Neuronal stem cell (in vitro differentiated cells): Measurements from ENCODE around the gene TRO. TPM values are rescaled to one million over a fixed set of nuclear protein-coding genes. Genes with fewer than 3 reads are reported as not detected.

Experiments used
- DNase-seq: peaks from one replicate; pipeline ENCODE4 v3.0.0-alpha.2; 2013; ENCODE audit warnings: low spot score
- H2AFZ ChIP-seq: one replicate; pipeline ENCODE4 v1.6.1; 2013; ENCODE audit warnings: mild to moderate bottlenecking, low read length, inconsistent platforms
- H2AK5ac ChIP-seq: 2 replicates; pipeline ENCODE4 v1.6.1; 2013; ENCODE audit warnings: low read depth, mild to moderate bottlenecking, inconsistent platforms, low read length, moderate library complexity, mixed read lengths
- H2BK120ac ChIP-seq: 2 replicates; pipeline ENCODE4 v1.6.1; 2013; ENCODE audit warnings: low read depth, mild to moderate bottlenecking, inconsistent platforms, low read length, moderate library complexity, mixed read lengths
- H2BK12ac ChIP-seq: one replicate; pipeline ENCODE4 v1.6.1; 2013; ENCODE audit warnings: low read length, inconsistent platforms
- H2BK15ac ChIP-seq: 2 replicates; pipeline ENCODE4 v1.6.1; 2013; ENCODE audit warnings: mild to moderate bottlenecking, low read length, inconsistent platforms, mixed read lengths
- H2BK5ac ChIP-seq: one replicate; pipeline ENCODE4 v1.6.1; 2013; ENCODE audit warnings: inconsistent platforms, mild to moderate bottlenecking, low read length, moderate library complexity
- H3K14ac ChIP-seq: one replicate; pipeline ENCODE4 v1.6.1; 2013; ENCODE audit warnings: low read length, inconsistent platforms
- H3K18ac ChIP-seq: 2 replicates; pipeline ENCODE4 v1.6.1; 2013; ENCODE audit warnings: low read length, inconsistent platforms
- H3K23ac ChIP-seq: 2 replicates; pipeline ENCODE4 v1.6.1; 2013; ENCODE audit warnings: low read depth, mild to moderate bottlenecking, mixed read lengths, low read length, inconsistent platforms; ENCODE audit not compliant: poor library complexity
- H3K27ac ChIP-seq: replicated peaks from 3 replicates; pipeline ENCODE4 v1.5.1; 2013; ENCODE audit warnings: low read length, inconsistent platforms
- H3K27me3 ChIP-seq, 3 experiments: 2 replicates each; pipeline ENCODE4 v1.6.1; 2013; ENCODE audit warnings: low read length in 3 of 3, mild to moderate bottlenecking in 2 of 3, inconsistent platforms in 1 of 3, low read depth in 1 of 3, mixed read lengths in 1 of 3, moderate library complexity in 1 of 3; ENCODE audit not compliant: control insufficient read depth in 3 of 3, insufficient read depth in 3 of 3
- H3K36me3 ChIP-seq, 2 donors: replicated peaks in 1 of 2; 2 replicates each; pipeline ENCODE4 v1.6.1; 2013; ENCODE audit warnings: low read length in 2 of 2; ENCODE audit not compliant: control insufficient read depth in 2 of 2, insufficient read depth in 2 of 2
- H3K4ac ChIP-seq: 2 replicates; pipeline ENCODE4 v1.6.1; 2013; ENCODE audit warnings: inconsistent platforms, mild to moderate bottlenecking, low read length, moderate library complexity
- H3K4me1 ChIP-seq, 2 donors: 1 replicate in 1 of 2; 2 replicates in 1 of 2; pipeline ENCODE4 v1.6.1; 2013; ENCODE audit warnings: low read length in 2 of 2, low read depth in 1 of 2; ENCODE audit not compliant: control insufficient read depth in 2 of 2, insufficient read depth in 1 of 2
- H3K4me2 ChIP-seq: one replicate; pipeline ENCODE4 v1.6.1; 2013; ENCODE audit warnings: mild to moderate bottlenecking, low read length, inconsistent platforms; ENCODE audit not compliant: insufficient read depth, poor library complexity, severe bottlenecking
- H3K4me3 ChIP-seq, 2 donors: 2 replicates each; pipeline ENCODE4 v1.5.1; 2013; ENCODE audit warnings: low read length in 2 of 2, mild to moderate bottlenecking in 2 of 2, inconsistent platforms in 1 of 2, moderate library complexity in 1 of 2
- H3K79me1 ChIP-seq: one replicate; pipeline ENCODE4 v1.6.1; 2013; ENCODE audit warnings: low read depth, mild to moderate bottlenecking, inconsistent platforms, low read length, moderate library complexity
- H3K9ac ChIP-seq: one replicate; pipeline ENCODE4 v1.6.1; 2013; ENCODE audit warnings: mild to moderate bottlenecking, low read depth, low read length, inconsistent platforms; ENCODE audit not compliant: poor library complexity
- H3K9me3 ChIP-seq, 2 donors: replicated peaks in 1 of 2; 2 replicates each; pipeline versions ENCODE3 to v1.6.1; 2013; ENCODE audit warnings: low read length in 2 of 2, mild to moderate bottlenecking in 2 of 2, inconsistent platforms in 1 of 2, low read depth in 1 of 2, mixed read lengths in 1 of 2, moderate library complexity in 1 of 2; ENCODE audit not compliant: control insufficient read depth in 2 of 2, insufficient read depth in 1 of 2
- H4K8ac ChIP-seq: one replicate; pipeline ENCODE4 v1.6.1; 2013; ENCODE audit warnings: low read depth, mild to moderate bottlenecking, inconsistent platforms, low read length, moderate library complexity
- H4K91ac ChIP-seq: one replicate; pipeline ENCODE4 v1.6.1; 2013; ENCODE audit warnings: low read length, low read depth, mild to moderate bottlenecking, inconsistent platforms; ENCODE audit not compliant: poor library complexity
- WGBS, 2 donors: extraction: QIAGEN DNeasy Blood & Tissue Kit; methylation state at CpG; one replicate each; pipeline ENCODE4 v1.1.7; 2013; ENCODE audit warnings: missing lambda C conversion rate in 2 of 2, mixed read lengths in 1 of 2; ENCODE audit not compliant: insufficient read length in 2 of 2, insufficient replicate concordance in 1 of 2; ENCODE audit errors: extremely low coverage in 2 of 2; 5-methylcytosine and 5-hydroxymethylcytosine counted together
- small RNA-seq: library from polyadenylated mRNA; stranded (forward); fragments of <200 nt; extraction: miRNeasy Mini kit (QIAGEN cat#:217004); gene quantifications from one replicate; pipeline ENCODE3, GENCODE V24; 2013; ENCODE audit not compliant: insufficient read depth

The TRO gene

GRCh38 chrX:54978448-54978847 is 57.8 kb downstream of the TRO start:
- H3K4ac ChIP-seq, result no peak overlapping the region
- H3K23ac ChIP-seq, result no peak overlapping the region
- H3K4me1 ChIP-seq, result no peaks in the 10 kb centered on the region
- H2BK12ac ChIP-seq, result no peak overlapping the region
- H3K79me1 ChIP-seq, result no peaks in the 10 kb centered on the region
- no peak overlapping the region for H3K4me2 ChIP-seq
- no peaks in the 10 kb centered on the region for H3K27me3 ChIP-seq
- H2BK15ac ChIP-seq, result no peak overlapping the region
- H3K9ac ChIP-seq, result no peak overlapping the region
- H3K4me3 ChIP-seq, result no peak overlapping the region
- no peak overlapping the region for H4K91ac ChIP-seq
- H2BK5ac ChIP-seq, result no peak overlapping the region
- no peak overlapping the region for H3K27ac ChIP-seq
- no peak overlapping the region for H3K18ac ChIP-seq
- no peak overlapping the region for H3K14ac ChIP-seq
- no peak overlapping the region for H2AK5ac ChIP-seq
- no peaks in the 10 kb centered on the region for H3K9me3 ChIP-seq
- H3K36me3 ChIP-seq, result no peaks in the 10 kb centered on the region
- no peak overlapping the region for H2BK120ac ChIP-seq
- no peak for DNase-seq
- no peak overlapping the region for H4K8ac ChIP-seq
- no peak overlapping the region for H2AFZ ChIP-seq

GRCh38 chrX:54979432-54979831 is 58.8 kb downstream of the TRO start:
- Histone ChIP-seq H3K4me1 (no peaks in the 10 kb centered on the region), H3K9me3 (no peaks in the 10 kb centered on the region), H2AFZ (no peak overlapping the region), H3K23ac (no peak overlapping the region), H3K27me3 (no peaks in the 10 kb centered on the region), H2BK120ac (no peak overlapping the region), H3K79me1 (no peaks in the 10 kb centered on the region), H4K91ac (no peak overlapping the region), H3K4me3 (no peak overlapping the region), H3K36me3 (no peaks in the 10 kb centered on the region), H4K8ac (no peak overlapping the region), H3K14ac (no peak overlapping the region), H3K18ac (no peak overlapping the region), H3K4ac (no peak overlapping the region), H2BK5ac (no peak overlapping the region), H2BK15ac (no peak overlapping the region), H3K9ac (no peak overlapping the region), H3K27ac (no peak overlapping the region), H2AK5ac (no peak overlapping the region), H2BK12ac (no peak overlapping the region), H3K4me2 (no peak overlapping the region)
- no peak for DNase-seq

- Histone ChIP-seq H2BK120ac (no peak overlapping the region), H3K14ac (no peak overlapping the region), H3K4me3 (no peak overlapping the region), H4K91ac (no peak overlapping the region), H3K9me3 (no peaks in the 10 kb centered on the region), H3K23ac (no peak overlapping the region), H3K79me1 (no peaks in the 10 kb centered on the region), H3K4me2 (no peak overlapping the region), H3K4ac (no peak overlapping the region), H3K9ac (no peak overlapping the region), H2BK15ac (no peak overlapping the region), H3K27ac (no peak overlapping the region), H4K8ac (no peak overlapping the region), H3K18ac (no peak overlapping the region), H2BK12ac (no peak overlapping the region), H2BK5ac (no peak overlapping the region), H3K36me3 (no peaks in the 10 kb centered on the region), H2AFZ (no peak overlapping the region), H3K27me3 (no peaks in the 10 kb centered on the region), H3K4me1 (no peaks in the 10 kb centered on the region), H2AK5ac (no peak overlapping the region)
- no CpG with 5 or more reads among the region's 6 CpGs for WGBS, 2 donors
- DNase-seq, result no peak
These were observed 59.7 kb downstream of the TRO start for GRCh38 chrX:54980334-54980733.

Small RNAs within 50 kb of the gene (small RNA-seq; reads per million reads assigned to genes)
- gene RF00614, result not detected
